GM19351 (cell line): ENCODE results near the gene FAM120A.
"Not testable (repeated sequence)": the region's sequence is repeated elsewhere in the genome, so short reads cannot be mapped to it uniquely, and the experiment has no call there.

Source experiments
- ATAC-seq: cut with Tn5 transposase; IDR thresholded peaks from one replicate; pipeline ENCODE4 v1.9.1; 2021; ENCODE audit warnings: mild to moderate bottlenecking, moderate library complexity; ENCODE audit not compliant: unreplicated experiment

FAM120A gene

GRCh38 chr9:93505541-93506132 lies 54.2 kb downstream of the FAM120A start:
- no peak for ATAC-seq

GRCh38 chr9:93507768-93508167 lies 56.3 kb downstream of the FAM120A start:
- no peak for ATAC-seq

DNA sequence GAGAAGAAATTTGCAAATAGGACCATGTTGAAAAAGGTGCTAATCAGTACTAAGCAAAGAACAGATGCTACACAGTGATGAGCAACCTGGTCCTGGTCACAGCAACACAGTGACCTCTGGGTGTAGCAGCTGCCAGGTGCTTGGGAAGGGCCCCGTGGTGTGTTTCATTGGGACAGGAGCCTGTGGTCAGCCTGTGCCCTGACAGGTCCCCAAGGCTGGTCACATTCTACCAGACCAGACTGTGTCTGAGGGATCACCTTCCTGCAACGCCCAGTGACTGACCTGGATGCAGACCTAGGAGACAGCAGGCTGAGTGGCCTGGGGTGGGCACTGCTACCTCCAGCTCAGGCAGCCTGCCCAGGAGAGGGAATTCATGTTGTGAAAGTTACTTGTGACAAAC lies 56.7 kb downstream of the FAM120A start:
- no peak for ATAC-seq

DNA sequence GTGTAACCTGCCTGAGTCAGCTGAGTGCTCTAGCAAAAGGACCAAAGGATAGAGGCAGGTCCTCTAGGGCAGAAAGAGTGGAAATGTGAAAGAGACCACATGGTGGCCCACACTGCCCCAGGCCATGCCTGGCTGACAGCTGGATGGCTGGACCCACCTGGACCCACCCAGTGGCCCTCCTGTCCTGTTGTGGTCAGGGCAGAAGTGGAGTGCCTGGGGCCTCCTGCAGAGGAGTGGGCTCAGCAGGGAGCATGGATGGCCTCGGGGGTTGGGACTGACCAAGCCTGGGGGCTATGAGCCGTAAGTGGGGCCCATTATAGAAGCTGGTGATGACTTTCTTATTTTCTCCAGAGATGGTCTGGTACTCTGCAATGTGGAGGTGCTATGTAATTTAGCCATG lies 57.6 kb downstream of the FAM120A start:
- no peak for ATAC-seq

- ATAC-seq: no peak
Measured at GRCh38 chr9:93510041-93510440, 58.6 kb downstream of the FAM120A start.

- ATAC-seq: not testable (repeated sequence)
Measured at GRCh38 chr9:93511228-93511627, 59.7 kb downstream of the FAM120A start.

DNA sequence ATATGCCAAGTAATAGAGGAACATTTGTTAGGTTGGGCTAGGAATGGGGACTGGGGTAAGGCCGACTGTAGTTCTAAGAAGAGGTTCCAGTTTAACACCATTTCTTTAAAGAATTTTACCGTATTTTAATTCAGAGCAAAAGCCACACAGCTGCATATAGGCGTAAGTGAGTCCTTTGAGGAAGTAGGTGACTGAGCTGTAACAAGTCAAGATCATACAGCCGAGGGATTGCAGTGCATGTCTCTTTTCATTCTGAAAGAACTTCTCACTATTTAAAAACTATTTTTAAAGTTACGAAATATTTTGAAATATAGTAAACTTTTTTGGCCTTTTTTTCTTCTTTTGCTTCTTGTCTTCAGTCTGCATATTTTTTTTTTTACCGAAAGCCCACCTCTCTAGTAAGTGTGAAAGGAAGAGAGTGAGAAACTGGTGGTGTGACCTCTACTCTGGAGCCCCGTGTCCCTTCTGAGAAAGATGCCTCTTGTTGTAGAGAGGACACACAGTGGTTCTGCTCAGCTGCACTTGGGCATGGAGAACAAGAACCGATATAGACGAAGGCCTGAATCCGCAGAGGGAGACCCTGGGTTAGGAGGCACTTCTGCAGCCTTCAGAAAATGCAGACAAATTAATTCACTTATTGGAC lies 60.8 kb downstream of the FAM120A start:
- peak; percentile 56 for ATAC-seq

GRCh38 chr9:93513606-93514005 lies 62.1 kb downstream of the FAM120A start:
- ATAC-seq: no peak

DNA sequence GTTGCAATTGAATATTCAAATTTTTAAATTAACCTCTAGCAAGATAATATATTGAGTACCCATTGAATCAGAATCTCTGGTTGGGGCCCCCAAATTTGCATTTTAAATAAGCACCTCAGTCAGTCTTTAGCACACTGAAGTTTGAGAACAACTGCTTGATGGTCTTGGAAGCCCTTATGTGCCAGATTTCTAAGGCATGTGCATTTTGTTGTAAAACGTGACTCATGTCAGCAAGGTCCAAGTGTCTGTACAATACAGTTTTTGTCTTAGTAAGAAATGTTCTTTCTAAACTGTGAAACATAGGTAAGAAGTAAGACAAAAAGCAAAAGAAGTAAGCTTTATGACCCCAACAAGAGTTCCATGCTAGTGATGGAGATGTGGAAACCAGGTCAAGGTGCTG lies 65.8 kb downstream of the FAM120A start:
- no peak for ATAC-seq

DNA sequence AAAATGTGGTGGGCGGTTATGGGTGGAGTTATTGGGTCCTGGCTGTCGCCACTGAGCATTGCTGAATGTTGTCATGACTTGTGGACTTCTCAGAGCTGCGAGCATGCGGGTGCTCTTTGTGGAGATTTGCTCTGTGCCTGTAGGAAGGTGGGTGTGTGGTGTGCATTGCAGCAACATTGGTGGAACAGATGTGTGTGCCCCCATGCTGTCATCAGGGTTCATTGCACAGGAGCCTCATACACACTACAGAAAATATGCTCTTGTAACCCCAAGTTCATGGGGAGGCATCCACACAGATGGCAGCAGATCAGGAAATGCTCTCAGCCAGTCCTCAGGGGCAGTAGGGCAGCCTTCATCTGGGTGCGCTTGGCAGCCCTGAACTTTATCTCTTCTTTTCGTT lies 69.0 kb downstream of the FAM120A start:
- no peak for ATAC-seq

DNA sequence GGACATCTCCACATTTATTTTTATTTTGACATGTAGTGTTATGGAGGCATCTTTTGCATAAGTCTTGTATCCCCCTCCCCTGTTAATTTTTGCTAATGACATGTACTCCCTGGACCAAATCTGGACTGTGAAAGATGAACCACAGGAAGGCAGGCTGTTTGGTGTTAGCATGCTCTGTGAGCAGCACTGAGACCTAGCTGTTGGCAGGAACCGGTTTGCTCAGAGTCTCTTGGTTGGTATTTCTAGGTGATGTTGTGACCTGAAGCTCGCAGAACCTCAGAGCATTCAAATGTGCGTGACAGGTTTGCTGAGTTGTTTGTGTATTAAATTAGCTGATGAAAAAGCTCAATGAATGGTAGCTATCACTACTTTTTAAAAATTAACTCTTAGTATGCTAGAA lies 71.3 kb downstream of the FAM120A start:
- no peak for ATAC-seq

- no peak for ATAC-seq
Measured at GRCh38 chr9:93523518-93524144, 72.1 kb downstream of the FAM120A start.

DNA sequence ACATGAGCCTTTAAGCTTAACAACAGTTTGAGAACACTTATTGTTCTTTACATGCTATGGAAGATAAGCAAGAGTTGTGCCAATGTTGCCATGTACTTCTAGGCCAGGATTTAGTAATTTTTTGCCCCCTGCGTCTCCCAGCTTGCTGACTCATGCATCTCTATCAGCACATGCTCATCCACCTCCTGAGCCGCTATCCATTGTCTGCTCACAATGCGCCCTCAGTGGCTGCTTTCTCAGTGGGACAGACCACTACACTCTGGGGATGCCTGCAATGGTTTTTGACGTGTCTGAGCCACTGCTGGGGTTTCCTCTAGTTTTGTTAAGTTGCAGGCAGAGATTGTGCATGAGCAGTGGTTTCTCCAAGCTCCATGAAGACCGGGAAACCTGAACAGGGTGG lies 74.0 kb downstream of the FAM120A start:
- ATAC-seq: no peak

GRCh38 chr9:93531374-93531773 lies 79.9 kb downstream of the FAM120A start:
- no peak for ATAC-seq

DNA sequence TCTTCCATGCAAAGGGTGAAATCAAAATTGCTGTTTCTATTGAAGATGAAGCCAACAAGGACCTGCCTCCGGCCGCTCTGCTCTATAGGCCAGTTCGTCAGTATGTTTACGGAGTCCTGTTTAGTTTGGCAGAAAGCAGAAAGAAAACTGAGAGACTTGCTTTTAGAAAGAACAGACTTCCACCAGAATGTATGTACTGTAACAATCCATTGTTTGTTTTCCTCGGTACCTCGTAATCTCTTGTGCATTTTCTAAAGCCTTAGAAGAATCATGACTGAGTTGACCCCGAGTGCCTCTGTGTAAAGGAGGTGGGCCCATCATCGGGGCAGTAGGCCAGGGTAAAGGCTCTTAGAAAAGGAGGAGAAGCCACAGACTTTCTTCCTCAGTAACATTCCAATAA lies 80.7 kb downstream of the FAM120A start:
- ATAC-seq: no peak

DNA sequence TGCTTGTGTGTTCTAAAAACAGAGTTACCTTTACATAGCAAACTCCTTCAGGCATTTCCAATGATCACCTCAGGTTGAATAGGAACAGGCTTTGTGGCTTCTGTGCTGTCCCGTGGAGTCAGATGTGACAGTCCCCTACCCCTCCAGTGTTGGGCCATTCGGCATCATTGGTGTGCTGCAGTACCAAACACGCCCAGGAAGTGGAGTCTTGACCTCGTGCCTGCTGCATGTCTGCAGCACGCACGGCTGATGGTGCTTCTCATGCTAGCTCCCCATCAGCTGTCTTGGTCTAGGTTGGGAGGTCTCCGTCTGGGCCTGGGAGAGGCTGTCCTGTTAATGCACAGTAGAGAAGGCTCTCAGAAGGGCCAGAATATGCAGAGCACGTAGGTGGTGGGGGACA lies 82.4 kb downstream of the FAM120A start:
- ATAC-seq: no peak

- ATAC-seq: no peak
Measured at GRCh38 chr9:93536167-93536566, 84.7 kb downstream of the FAM120A start.

DNA sequence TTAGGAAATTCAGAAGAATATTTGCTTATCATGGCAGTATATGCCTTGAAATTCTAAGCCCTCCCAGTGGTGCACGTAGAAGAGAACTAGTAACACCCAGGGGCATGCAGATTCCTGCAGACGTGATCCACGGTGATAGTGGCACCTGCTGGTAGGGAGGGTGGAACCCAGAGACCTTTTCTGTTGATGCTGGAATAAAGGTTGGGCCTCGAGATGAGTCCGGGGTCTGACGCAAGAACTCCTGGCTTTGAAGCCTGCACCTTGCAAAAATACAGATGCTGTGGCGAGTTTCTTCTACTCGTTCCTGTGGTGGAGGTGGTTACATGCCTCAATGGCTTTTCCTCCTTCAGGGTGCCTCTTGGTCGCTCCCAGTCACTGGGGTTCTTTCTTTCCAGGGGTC lies 85.4 kb downstream of the FAM120A start:
- no peak for ATAC-seq

DNA sequence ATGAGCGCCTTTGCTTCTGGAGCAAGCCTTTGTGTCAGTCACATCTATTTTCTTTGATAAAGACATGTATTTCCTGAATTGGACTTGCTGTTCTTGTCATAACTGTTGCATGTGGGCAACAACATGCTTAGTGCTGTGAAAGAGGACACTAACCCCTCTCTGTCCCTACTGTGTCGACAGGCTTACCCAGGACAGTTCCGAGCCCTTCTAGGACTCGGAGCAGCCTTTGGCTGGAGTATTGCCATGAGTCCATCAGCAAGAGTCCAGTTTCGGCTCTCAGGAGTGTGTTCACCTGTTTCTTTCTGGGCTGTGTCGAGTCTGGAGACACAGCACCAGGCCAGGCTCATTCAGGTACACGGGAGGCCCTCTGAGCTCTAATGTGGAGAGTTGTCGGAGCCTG lies 88.8 kb downstream of the FAM120A start:
- ATAC-seq: no peak

GRCh38 chr9:93541005-93541404 lies 89.5 kb downstream of the FAM120A start:
- no peak for ATAC-seq

DNA sequence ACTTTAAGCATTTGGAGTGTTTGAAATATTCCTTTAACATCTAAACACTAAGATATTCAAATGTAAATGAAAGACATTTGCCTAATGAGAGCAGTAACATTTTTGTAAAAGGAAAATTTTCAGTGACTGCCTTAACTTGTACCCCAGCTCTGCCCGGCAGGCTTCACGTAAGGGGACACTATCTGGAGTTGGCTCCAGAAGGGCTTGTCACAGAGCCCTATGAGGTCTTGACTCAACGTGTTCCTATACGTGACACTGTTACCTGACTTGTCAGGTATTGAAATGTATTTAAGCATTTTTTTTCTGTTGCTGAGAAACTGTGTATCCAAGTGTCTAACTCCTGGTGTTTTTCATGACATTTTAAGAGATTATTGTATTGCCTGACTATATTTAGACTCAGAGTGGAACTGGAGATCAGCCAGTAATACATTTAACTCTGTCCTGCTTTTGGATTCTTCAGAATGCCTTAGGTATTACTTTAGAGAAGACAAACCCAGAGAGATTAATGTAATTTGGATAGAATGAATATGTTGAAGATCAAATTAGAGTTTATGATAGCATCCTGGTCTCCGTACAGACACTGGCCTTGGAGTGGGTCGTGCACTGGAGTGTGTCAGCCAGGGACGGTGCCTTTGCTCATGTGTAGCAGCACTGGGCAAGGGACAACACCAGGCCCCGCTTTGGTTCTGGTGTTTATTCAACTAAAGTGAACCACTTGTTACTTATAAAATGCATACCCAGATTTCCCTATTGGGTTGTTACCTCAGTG lies 90.3 kb downstream of the FAM120A start:
- ATAC-seq: no peak

GRCh38 chr9:93543117-93543516 lies 91.6 kb downstream of the FAM120A start:
- no peak for ATAC-seq
